Activated T-cell treated with anti-CD3 and anti-CD28 coated beads for 4 hours (primary cell): ENCODE measurements around the gene PLXDC2.

Source experiments
- DNase-seq: peaks from one replicate; pipeline ENCODE4 v3.0.0-alpha.2; 2020

PLXDC2 gene

DNA sequence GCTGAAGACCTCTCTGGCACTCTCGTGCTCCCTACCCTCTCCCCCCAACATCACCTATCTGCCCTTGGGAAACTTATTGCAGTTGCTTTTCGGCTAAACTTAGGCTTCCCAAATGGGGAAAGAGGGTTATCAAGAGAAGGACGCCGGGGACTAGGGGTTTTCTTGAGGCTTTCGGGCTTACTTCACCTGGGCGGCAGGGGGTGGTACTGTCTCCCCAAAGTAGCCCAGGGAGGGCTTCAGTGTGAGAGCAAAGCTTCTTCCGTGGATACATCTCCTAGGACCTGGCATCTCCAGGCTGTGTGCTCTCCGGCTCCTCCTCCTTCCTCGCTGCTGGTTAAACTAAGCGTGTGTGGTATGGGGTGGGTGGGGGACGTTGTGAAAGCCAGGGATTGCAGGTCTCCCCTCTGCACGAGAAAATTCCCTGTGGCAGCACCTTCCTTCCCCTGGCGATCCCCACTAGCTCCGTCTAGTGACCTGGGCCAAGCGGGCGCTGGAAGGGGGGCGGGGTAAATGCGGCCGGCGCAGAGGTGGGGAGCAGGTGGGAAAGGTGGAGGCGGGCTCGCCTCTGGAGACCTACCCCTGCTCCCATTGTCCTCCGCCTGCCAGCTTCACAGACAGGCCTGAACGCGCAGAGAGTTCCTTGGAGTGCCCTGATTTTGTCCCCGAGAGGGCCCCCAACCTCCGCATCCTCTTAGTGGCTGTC is 1.1 kb downstream of the PLXDC2 start:
- DNase-seq, result no peak

DNA sequence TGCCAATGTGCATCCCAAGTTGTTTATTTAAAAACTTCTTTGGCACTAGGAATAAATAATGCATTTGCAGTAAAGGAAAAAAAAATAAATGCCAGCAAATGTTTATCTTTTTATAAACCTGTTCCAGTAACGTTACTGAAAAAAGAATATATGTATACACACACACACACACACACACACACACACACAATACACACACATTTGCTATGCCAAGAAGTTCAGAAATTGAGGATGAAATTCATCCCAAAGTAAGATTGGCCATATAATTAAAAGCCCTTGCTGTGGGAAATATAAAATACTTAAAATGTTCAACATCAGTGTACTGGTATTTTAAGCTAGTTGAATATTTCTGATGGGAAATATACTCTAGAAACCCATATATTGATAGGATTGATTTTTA is 2.6 kb downstream of the PLXDC2 start:
- DNase-seq, result no peak

DNA sequence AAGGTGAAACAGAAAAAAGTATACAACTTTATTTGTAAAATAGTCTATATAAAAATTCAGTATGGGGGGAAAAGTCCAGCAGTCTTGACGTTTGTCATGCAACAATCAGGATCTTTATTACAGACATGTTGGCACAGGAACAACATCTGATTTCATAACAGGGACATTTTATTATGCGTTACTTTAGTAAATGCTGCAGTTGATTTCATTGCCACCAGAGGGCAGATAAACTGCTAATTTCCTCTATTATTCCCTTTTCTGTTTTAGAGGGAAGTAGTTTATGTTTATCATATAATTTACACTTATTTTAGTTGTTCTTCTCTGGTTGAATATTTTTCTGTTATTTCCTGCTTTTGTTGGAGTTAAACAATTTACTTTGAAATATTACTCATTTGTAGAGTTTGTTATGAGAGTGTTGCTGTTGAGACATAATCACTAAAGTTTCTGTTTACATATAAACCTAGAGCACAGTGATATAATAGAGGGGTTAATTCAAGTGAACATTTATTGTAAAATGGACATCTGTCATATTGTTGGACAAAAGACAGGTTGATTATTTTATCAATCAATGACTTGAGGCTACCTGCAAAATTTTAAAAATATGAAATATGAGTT is 3.3 kb downstream of the PLXDC2 start:
- no peak for DNase-seq

DNA sequence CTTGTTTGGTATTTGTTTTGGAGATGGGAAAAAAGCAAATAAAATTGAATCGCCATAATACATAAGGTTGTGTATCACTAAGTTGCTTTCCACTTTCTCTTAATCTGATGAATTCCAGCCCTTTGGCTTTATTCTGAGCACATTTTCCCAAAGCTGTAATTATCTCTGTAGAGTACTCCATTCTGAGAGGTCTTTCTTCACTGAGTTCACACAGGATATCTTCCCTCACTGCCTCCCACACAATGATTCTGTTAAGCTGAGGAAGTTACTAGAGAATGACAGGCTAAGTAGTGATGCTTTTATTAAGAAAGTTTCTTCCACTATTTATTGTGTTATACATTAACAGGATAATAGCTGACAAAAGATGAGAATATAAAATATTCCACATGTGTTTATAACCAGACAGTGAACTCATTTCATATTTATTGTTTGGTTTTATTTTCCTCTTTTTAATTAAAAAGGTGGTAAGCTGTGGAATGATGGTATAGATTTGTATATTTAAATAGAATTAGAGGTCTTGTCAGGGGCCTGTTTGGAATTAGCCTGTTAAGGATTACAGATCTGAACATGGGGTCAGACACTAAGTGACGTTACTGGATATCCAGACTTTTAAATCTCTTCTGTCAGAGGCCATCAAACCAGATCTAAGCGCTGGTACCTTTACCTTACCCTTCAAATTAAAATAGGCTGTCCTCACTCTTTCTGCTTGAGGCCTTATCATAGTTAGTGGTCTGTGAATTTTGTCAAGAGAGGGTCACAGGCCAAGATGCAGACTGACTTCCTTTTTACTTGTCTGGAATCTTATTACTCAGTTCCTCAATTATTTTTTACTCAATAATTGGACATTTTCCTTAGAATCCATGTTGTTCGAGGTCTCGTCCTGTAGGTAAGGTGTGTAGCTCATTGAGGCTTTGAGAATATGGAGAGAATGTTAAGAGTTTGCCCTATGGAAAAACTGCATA is 8.4 kb downstream of the PLXDC2 start:
- no peak for DNase-seq

DNA sequence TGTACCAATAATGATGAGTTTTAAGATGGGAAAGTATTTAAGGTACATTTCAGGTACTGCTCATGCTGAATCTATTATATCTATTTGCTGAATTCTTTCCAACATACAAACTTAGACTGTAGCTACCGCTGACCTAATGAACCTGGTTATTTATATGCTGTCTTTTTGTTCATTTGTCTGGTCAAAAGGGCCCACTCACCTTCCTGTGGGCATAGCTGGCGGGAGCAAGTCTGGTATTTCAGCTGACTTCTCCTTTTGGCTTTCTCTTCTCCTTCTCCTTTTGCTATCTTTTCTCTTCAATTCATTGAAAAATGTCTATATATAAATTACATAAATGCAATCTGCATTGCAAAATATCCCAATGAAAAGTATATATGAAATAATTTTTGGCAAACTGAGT is 9.5 kb downstream of the PLXDC2 start:
- DNase-seq, result no peak

DNA sequence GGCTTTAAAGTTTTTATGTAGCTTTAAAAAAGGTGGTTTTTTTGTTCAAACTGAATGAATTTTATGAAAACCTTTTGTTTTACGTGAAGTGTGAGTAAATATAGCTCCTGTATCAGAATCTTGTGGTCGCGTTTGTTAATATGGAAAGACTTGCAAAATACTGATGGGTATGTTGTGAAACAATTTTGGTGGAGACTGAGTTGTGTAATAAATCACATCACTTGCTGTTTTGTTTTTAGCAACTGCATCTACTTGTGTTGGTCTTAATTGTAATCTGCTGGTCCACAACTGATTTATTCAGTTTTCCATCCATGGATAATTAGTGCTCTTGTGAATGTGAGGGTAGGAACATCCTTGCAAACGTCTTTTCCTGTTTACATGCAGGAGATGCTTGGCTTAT is 10.5 kb downstream of the PLXDC2 start:
- no peak for DNase-seq

DNA sequence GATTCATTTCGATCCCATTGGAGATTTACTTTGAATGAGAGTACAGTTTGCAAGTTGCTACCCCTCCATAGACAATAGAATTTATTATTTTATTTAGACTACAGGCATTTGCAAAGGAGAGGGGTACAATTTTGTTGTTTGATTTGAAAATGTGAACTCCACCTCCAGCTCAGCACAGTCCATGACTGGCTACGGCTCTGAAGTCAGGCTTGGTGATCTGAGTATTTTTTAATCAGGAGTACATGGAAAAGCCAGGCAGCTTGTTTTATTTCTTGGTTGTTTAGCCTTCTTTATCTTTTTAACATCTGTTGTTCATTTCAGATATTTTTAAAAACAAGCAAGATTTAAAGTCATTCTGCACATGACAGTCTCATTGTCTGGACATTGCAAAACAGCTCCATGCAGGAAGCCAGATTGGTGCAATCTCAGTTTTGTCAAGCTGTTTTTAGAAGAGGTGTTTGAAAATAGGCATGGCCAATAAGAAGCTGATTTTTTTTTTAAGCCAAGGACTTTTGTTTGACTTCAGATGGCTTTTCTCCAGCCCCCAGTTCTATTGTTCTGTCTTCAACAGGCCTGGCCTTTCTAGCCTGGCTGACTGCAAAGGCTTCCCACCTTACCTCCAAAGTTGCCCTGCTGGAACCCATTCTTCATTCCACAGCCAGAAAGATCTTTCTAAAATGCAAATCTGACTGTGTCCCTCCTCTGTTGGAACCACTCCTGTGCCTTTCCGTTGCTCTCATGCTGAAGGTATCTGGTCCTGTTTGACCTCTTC is 12.2 kb downstream of the PLXDC2 start:
- no peak for DNase-seq

DNA sequence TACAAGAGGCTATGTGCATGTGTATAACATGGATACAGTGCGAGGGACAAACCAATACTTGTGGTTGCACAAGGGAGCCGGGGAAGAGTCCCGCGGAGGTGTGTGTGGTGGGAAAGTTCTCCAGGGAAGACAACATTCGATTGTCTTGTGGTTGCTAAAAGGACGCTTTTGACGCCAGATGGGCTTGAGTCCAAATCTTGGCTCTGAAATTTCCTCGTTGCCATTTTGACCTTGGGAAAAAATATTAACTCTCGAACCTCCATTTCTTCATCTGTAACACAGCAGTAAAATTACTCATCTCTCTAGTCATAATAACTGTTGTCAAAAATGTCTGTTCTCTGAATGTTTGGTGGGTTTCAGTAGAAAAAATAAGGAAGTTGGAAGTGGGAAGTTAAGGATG is 16.5 kb downstream of the PLXDC2 start:
- DNase-seq, result no peak

DNA sequence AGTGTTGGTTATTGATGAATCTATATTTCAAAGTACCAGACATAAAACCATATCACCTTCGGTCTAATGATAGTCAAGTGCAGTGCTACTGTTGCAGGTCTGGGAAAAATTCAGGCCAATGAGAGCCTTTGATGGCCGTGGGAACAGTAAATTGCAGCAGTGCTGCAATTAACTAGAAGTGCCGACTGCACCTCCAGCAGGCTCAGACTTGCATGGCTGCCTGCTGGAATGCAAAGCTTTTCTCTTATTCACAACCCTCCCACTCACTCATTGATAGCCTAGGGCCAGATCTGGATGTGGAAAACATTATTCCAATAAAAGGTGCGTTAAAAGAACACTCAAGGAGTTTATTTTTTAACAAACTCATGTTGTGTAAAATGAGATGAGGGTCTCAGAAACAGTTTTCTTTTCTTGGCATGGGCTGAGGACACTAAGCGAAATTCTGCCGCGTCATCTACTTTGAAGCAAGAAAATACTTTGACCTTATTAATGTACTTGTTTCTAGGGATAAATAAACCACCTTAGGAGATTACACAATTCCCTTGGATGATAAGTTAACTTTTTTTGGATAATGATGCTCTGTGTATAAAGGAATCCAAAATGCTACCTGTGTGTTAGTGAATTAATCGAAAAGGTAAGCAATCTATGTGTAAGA is 17.1 kb downstream of the PLXDC2 start:
- DNase-seq, result no peak

DNA sequence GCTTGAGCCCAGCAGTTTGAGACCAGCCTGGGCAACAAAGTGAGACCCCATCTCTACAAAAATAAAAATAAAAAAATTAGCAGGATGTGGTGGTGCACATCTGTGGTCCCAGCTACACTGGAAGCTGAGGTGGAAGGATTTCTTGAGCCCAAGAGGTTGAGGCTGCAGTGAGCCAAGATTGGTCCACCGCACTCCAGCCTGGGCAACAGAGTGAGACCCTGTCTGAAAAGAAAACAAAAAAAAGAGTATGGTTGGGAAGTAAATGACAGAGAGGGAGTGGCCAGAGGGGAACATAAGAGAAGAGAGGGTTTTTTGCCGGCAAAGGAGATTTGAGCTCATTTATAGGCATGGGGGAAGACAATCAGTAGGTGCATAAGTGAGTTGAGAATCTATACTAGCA is 19.7 kb downstream of the PLXDC2 start:
- no peak for DNase-seq

DNA sequence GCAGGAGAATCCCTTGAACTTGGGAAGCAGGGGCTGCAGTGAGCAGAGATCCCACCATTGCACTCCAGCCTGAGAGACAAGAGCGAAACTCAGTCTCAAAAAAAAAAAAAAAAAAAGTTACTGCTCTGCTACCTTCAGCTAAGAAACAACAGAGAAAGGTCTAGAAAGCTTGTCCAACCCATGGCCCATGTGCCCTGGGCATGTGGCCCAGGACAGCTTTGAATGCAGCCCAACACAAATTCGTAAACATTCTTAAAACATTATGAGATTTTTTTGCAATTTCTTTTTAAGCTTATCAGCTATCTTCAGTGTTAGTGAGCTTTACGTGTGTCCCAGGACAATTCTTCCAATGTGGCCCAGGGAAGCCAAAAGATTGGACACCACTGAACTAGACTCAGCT is 22.9 kb downstream of the PLXDC2 start:
- no peak for DNase-seq

DNA sequence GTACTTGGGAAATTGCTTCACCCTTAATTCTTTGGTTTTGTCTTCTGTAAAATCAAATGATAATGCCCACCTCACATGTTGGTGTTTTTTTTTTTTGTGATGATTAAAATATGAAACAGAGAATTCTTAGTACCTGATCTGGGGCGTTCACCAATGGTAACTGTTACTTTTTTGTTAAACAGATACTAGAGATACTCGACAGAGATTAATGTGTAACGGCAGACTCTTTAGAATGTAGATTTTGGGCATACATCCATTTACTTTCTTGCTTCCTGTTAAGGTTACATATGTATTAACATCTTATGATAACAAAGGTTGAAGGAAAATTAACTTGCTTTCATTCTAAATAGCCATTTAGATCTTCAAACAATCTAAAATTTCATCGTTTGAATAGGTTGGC is 23.3 kb downstream of the PLXDC2 start:
- DNase-seq, result no peak

DNA sequence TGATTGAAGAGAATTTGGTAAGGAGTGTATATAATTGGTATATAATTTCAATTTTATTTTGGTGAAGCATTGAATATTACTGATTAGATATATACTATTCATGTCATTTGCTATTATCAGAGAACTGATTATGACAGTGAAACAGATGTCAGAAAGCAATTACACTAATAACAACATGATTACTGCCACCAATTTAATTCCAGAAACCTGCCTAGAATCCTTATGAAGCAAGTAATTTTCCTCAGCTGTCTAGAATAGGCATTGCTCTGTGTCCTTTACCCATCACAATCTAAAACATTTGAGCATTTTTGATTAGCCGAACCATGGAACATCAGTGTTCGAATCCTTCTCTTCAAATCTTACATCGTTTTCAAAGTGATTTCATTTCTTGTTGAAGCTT is 24.5 kb downstream of the PLXDC2 start:
- DNase-seq, result no peak

DNA sequence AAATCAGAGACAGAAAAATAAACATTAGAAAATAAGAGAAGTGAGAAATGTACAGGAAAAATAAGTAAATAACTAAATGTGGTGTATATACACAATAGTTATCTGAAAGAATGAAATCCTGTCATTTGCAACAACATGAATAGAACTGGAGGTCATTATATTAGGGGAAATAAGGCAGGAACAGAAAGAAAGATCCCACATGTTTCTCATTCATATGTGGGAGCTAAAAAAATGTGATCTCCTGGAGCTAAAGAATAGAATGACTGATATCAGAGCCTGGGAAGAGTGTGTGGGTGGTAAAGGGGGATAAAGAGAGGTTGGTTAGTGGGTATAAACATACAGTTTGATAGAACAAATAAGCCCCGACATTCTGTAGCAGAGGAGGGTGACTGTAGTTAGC is 27.3 kb downstream of the PLXDC2 start:
- no peak for DNase-seq

DNA sequence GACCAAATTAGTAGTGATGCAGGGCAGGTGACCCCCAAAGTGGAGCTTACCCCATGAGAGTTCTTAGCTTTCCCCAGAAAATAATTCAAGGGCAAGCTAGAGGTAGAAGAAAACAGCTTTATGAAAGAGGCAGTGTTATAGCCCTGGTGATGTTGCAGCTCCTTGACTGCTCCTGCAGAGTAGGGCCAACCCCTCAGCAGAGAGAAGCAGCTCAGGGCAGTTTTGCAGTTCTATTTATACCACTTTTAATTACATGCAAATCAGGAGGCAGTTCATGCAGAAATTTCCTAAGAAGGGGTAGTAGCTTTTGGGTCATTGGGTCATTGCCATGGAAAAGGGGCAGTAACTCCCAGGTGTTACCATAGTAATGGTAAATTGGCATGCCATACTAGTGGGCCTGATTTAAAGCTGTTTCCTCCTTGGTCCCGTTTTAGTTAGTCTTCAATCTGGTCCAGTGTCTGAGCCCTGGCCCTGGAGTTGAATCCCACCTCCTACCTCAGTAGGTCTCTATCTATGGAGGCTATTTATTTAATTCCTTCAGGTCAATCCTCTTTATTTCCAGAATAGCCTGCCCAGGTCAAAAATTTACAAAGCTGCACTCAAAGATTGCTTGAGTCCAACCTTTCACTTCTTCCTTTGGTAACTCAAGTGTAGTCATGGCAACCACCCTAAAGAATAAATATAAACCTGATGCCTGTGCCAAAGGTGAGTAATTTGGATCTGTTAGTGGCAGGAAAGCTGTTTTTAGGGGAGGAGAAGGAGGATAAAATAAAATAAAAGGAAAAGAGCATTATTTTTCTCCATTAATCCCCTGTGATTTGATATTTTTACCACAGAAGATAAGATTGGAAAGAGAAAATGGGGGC is 29.5 kb downstream of the PLXDC2 start:
- no peak for DNase-seq

DNA sequence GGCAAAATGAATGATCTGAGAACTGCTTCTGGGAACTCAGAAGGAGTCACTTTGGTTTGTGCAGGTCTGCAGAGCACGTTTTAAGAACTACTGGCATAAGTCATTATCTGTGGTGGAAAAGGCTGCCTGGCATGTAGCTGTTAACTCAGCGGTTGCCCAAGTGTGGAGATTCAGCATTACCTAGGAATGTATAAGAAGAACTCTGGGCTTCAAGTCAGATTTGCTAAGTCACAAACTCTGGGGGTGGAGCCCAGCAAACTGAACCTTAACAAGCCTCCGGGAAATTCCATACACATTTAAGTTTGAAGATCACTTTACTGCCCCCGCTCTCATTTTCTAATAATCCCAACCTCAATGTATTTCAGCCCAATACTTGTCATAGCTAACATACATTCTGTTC is 31.1 kb downstream of the PLXDC2 start:
- DNase-seq, result no peak

DNA sequence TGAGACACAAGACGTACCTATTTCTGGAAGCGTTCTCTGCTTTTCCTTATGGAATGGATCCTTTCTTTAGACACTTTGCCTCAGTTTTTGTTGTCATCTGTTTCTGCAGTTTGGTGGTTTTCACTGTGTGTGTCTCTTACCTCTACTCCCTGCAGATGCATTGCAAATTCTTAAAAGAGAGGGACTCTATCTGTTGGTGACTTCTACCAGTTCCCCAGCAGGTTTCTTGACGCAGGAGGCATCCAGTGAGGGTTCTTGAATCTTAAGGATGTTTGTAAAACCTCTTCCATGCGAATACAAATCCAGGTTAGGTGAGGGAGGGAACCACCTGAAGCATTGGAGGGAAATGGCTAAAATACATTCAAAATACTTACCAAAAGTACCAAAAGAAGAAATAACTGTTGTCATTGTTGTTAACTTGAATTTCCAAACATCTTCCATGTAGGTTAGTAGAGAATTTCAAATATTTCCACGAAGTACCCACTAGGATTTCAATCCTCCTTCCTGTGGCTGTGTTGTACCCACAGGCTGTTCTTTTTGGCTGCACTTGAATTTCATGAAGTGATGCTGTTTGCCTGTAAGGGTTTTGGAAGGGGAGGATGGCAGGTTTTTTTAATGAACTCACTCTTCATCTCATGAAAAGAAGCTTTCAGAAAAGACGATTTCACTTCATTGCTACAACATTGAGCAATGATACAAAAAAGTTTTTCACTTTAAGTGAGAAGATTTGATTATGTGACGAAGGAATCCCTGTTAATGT is 32.2 kb downstream of the PLXDC2 start:
- no peak for DNase-seq

DNA sequence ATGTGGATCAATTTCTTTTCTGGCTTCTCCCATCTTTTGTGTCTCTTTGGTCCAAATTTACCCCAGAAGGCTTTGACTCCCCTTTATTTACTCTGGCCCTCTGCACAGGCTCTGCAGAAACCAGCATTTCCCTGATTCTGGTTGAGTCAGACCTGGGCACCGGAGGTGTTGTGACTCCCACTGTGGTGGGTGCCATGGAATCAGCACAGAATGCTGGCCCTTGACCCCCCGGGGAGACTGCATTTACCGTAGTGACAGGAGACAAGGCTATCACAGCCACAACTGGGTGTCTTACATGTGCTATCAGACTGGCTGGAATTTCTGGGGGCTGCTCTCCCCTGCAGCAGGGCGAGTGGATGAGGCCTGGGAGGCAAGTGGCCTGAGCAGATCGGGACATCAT is 37.6 kb downstream of the PLXDC2 start:
- no peak for DNase-seq

DNA sequence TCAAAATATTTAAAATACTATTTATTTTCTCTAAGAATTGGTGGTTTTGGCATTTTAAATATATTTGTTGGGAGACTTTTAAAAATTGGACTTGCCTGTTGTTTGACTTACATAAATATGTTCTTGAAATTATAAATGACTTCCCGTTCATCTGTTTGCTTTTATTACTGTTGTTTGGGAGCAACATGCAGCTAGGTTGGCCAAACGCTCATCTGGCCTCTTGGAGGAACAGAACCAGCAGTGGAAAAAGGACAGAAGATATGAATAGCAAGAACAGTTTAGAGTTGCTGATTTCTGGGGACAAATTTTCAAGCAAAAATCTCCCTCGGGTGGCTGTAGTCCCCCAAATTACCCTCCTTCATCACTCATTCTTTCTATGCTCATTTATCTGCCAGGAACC is 41.6 kb downstream of the PLXDC2 start:
- no peak for DNase-seq

DNA sequence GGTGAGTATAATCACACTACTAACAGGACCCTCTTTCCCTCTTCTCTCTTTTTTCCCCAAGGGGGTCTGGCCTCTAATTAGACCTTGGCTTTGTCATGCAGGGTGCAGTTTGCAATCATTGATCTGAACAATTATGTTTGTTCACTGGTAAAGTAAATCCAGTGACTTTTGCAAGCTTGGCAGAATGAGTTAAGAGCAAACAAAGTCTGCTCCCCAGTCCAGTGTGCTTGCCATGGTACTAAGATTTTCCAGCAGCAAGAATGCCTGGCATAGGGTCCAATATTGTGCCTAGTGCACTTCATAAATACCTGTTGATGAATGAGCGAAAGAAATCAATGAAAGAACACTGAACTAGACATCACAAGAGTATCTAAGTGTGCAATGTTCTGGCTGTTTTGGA is 43.9 kb downstream of the PLXDC2 start:
- DNase-seq, result no peak
